Measurements from ENCODE around the gene STUB1.

The STUB1 gene

DNA sequence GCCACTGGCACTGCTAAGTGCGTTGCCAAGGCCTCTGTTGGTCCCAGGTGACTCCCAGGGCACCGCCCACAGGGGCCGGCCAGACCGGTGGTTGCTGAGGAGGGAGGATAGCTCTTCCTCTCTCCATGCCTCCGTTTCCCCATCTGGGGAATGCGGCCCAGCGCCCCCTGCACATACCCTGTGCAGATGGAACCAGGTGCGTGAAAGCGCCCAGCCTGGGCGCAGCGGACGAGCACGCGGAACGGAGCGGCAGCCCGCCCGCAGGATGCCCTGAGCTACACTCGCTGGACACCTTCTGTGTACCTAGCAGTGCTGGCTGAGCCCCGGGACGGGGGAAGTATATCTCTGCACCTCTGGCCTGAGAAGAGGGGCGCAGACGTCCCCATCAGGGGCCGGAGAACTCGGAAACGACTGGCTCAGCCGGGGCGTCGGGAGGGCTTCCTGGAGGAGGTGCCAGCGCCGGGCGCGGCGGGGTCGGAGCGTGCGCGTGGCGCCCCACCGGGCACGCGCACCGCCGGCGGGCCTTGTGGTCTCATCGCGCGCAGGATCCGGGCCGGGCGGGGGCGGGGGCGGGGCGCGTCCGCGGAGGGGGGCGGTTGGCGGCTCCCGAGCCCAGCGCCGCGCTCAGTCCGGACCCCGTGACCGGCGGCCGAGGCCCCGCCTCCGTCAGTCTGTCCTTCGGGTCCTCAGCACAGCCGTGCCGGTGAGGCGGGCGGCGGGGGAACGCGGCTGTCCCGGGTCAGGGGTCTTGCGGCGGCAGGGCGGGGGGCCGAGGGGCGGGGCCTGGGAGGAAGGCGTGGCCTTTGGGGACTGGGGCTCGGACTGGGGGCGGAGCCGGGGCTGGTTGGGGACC, 46.5 kb downstream of the STUB1 start, which contains the start of the genes CCDC78 and HAGHL:
Gene CCDC78, minus strand, starts transcription at position 6 of the 853 bp plus-strand sequence. CDS start 76 bp downstream, outside the sequence.
Gene HAGHL, plus strand, starts transcription at position 669 of the 853 bp plus-strand sequence. CDS start 404 bp downstream, outside the sequence.
- no peaks in the 10 kb centered on the region for H3K27me3 ChIP-seq (ENCODE audit: insufficient read depth, low read length)
- H3K9ac ChIP-seq (ENCODE audit: low read length), result peak within 1 kb of the TSS; percentile 92
- H3K36me3 ChIP-seq (ENCODE audit: insufficient read depth, low read length), result peaks cover 25% of the 10 kb centered on the region
- H3K9me3 ChIP-seq (ENCODE audit: low read length), result no peaks in the 10 kb centered on the region
- H3F3A ChIP-seq (ENCODE audit: insufficient read depth, low read length), result peaks cover 4% of the 10 kb centered on the region; the same call in 1 of the 2 replicates
- peaks cover 34% of the 10 kb centered on the region for H3K4me1 ChIP-seq (ENCODE audit: insufficient read depth, low read length, severe bottlenecking)
- H3K79me2 ChIP-seq (ENCODE audit: insufficient read depth, low read length), result no peaks in the 10 kb centered on the region
- peak within 1 kb of the TSS; percentile 95 for H3K4me2 ChIP-seq (ENCODE audit: low read length)
- peak within 1 kb of the TSS; percentile 33 for H3K27ac ChIP-seq (ENCODE audit: low read depth, low read length, poor library complexity, severe bottlenecking)
- no peaks in the 10 kb centered on the region for H4K20me1 ChIP-seq (ENCODE audit: insufficient read depth, low read length)
- H3K4me3 ChIP-seq (ENCODE audit: low read depth, low read length, poor library complexity, severe bottlenecking), result peak within 1 kb of the TSS; percentile 93
- no peak for TF ChIP-seq CTCF (IDR thresholded peaks at IDR 0.05; ENCODE audit: low read length)
- TF ChIP-seq EZH2 (IDR thresholded peaks at IDR 0.05; ENCODE audit: borderline replicate concordance, low read length), result no peak
- H2AFZ ChIP-seq (ENCODE audit: low read length), result no peak within 1 kb of the TSS
- H3K9me2 ChIP-seq (ENCODE audit: low read depth, low read length), result no peaks in the 10 kb centered on the region

DNA sequence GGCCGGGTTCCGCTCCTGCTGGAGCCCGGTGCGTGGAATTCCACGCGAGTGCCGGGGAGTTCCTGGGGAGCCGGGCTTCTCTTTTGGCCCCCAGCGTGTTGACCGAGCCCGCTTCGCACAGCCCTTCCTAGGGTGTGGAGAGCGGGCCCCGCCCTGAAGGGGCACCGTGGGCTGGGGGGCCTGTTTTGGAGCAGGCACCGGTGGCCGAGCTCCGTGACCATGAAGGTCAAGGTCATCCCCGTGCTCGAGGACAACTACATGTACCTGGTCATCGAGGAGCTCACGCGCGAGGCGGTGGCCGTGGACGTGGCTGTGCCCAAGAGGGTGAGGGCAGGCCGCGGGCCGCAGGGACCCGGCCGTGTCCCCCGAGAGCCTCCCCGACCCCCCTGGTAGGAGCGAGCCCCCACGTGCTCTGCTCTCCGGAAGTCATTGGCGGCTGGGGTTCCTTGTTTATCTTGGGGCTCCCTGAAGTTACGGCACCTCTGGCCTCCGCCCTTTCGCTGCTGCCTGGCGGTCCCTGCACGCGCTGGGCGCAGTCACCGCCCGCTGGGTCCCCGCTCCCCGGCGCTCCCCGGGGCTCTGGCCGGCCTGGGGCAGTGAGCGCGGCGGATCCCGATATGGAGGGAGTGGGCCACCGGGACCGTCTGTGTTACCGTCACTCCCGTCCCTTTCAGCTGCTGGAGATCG, 47.2 kb downstream of the STUB1 start:
- Histone ChIP-seq H3K9me2 (ENCODE audit: low read depth, low read length) (no peaks in the 10 kb centered on the region), H3K27me3 (ENCODE audit: insufficient read depth, low read length) (no peaks in the 10 kb centered on the region), H3K4me3 (ENCODE audit: low read depth, low read length, poor library complexity, severe bottlenecking) (peak overlapping the region; percentile 93), H3K9ac (ENCODE audit: low read length) (peak overlapping the region; percentile 92), H3K36me3 (ENCODE audit: insufficient read depth, low read length) (peaks cover 32% of the 10 kb centered on the region), H2AFZ (ENCODE audit: low read length) (no peak overlapping the region), H3F3A (ENCODE audit: insufficient read depth, low read length) (peaks cover 4% of the 10 kb centered on the region; the same call in 1 of the 2 replicates), H3K27ac (ENCODE audit: low read depth, low read length, poor library complexity, severe bottlenecking) (peak overlapping the region; percentile 33), H3K9me3 (ENCODE audit: low read length) (no peaks in the 10 kb centered on the region), H3K4me2 (ENCODE audit: low read length) (peak overlapping the region; percentile 95), H4K20me1 (ENCODE audit: insufficient read depth, low read length) (no peaks in the 10 kb centered on the region), H3K4me1 (ENCODE audit: insufficient read depth, low read length, severe bottlenecking) (peaks cover 30% of the 10 kb centered on the region), H3K79me2 (ENCODE audit: insufficient read depth, low read length) (no peaks in the 10 kb centered on the region)
- TF ChIP-seq EZH2 (IDR thresholded peaks at IDR 0.05; ENCODE audit: borderline replicate concordance, low read length), result no peak
- TF ChIP-seq CTCF (IDR thresholded peaks at IDR 0.05; ENCODE audit: low read length), result no peak

- H4K20me1 ChIP-seq (ENCODE audit: insufficient read depth, low read length), result no peaks in the 10 kb centered on the region
- H3K4me2 ChIP-seq (ENCODE audit: low read length), result peak overlapping the region; percentile 75
- peaks cover 34% of the 10 kb centered on the region for H3K36me3 ChIP-seq (ENCODE audit: insufficient read depth, low read length)
- H3K9ac ChIP-seq (ENCODE audit: low read length), result peak overlapping the region; percentile 67
- peaks cover 4% of the 10 kb centered on the region; the same call in 1 of the 2 replicates for H3F3A ChIP-seq (ENCODE audit: insufficient read depth, low read length)
- H3K4me3 ChIP-seq (ENCODE audit: low read depth, low read length, poor library complexity, severe bottlenecking), result peak overlapping the region; percentile 93
- no peak overlapping the region for H2AFZ ChIP-seq (ENCODE audit: low read length)
- TF ChIP-seq CTCF (IDR thresholded peaks at IDR 0.05; ENCODE audit: low read length) (no peak), EZH2 (IDR thresholded peaks at IDR 0.05; ENCODE audit: borderline replicate concordance, low read length) (no peak)
- H3K27me3 ChIP-seq (ENCODE audit: insufficient read depth, low read length), result no peaks in the 10 kb centered on the region
- H3K4me1 ChIP-seq (ENCODE audit: insufficient read depth, low read length, severe bottlenecking), result peaks cover 25% of the 10 kb centered on the region
- peak overlapping the region; percentile 43 for H3K27ac ChIP-seq (ENCODE audit: low read depth, low read length, poor library complexity, severe bottlenecking)
- no peaks in the 10 kb centered on the region for H3K9me2 ChIP-seq (ENCODE audit: low read depth, low read length)
- H3K9me3 ChIP-seq (ENCODE audit: low read length), result no peaks in the 10 kb centered on the region
- no peaks in the 10 kb centered on the region for H3K79me2 ChIP-seq (ENCODE audit: insufficient read depth, low read length)
Measured at GRCh38 chr16:728131-728889, 48.1 kb downstream of the STUB1 start.

All from OCI-LY1 (cell line).